ENCODE data around the gene EMILIN2. TPM values are rescaled to one million over a fixed set of nuclear protein-coding genes. Genes with fewer than 3 reads are reported as not detected.

The EMILIN2 gene
- total and polyA plus RNA-seq, 2 of the 8 experiments (the other 6 are each of a cell fraction or from before 2014, with no cell fraction given), result 6.0 to 7.5 TPM

- Histone ChIP-seq H3K23me2 (ENCODE audit: low read depth, low read length) (peaks cover 9% of the 10 kb centered on the region; the same call in 1 of the 2 replicates), H2AFZ (ENCODE audit: low read length) (no peak overlapping the region), H4K8ac (ENCODE audit: extremely low read depth, insufficient read depth, low read length) (no peak overlapping the region), H3K79me1 (ENCODE audit: low read depth, low read length) (peaks cover 2% of the 10 kb centered on the region; the same call in 1 of the 2 replicates), H2BK5ac (ENCODE audit: low read depth, low read length) (no peak overlapping the region), H3K23ac (ENCODE audit: insufficient read length) (no peak overlapping the region), H4K20me1 (replicated peaks in 1 of 2; ENCODE audit: control insufficient read depth in 1 of 2, insufficient read depth in 2 of 2, low read length in 2 of 2) (no peaks in the 10 kb centered on the region), H3K9me3 (ENCODE audit: insufficient read depth in 2 of 2, low read depth in 1 of 2, low read length in 1 of 2) (no peaks in the 10 kb centered on the region), H2BK120ac (replicated peaks; ENCODE audit: low read depth, low read length) (no peak overlapping the region), H3K56ac (replicated peaks; ENCODE audit: insufficient read length, low read depth, low read length) (no peak overlapping the region), H2BK12ac (ENCODE audit: low read depth, low read length) (no peak overlapping the region), H4K91ac (replicated peaks; ENCODE audit: insufficient read length, low read length) (no peak overlapping the region), H3K14ac (ENCODE audit: insufficient read length) (no peak overlapping the region), H3K27ac (ENCODE audit: low read depth, low read length) (no peak overlapping the region), H2AK5ac (ENCODE audit: low read depth, low read length) (no peak overlapping the region), H2BK15ac (ENCODE audit: low read length) (no peak overlapping the region), H3K18ac (ENCODE audit: extremely low read depth, low read length) (no peak overlapping the region), H3K36me3 (ENCODE audit: control insufficient read depth in 2 of 4, insufficient read depth in 4 of 4, low read length in 3 of 4) (no peaks in the 10 kb centered on the region), H3K27me3 (replicated peaks in 1 of 4; ENCODE audit: control insufficient read depth in 3 of 4, extremely low read depth in 1 of 4, insufficient read depth in 3 of 4, low read length in 3 of 4) (peaks cover 0 to 2% (median 0%) of the 10 kb centered on the region in 4 experiments; a peak in 3 of 7 replicates), H3K4me3 (ENCODE audit: extremely low read depth in 1 of 4, insufficient read depth in 2 of 4, low read depth in 3 of 4, low read length in 4 of 4) (no peak overlapping the region), H3K4me1 (replicated peaks in 1 of 4; ENCODE audit: control insufficient read depth in 3 of 4, insufficient read depth in 4 of 4, low read length in 3 of 4) (peaks cover 2 to 9% (median 6%) of the 10 kb centered on the region in 4 experiments), H3K4ac (replicated peaks; ENCODE audit: insufficient read length, low read depth, low read length) (no peak overlapping the region), H2BK20ac (ENCODE audit: low read length) (no peak overlapping the region), H3K79me2 (ENCODE audit: control insufficient read depth in 1 of 2, insufficient read depth in 2 of 2, low read length in 2 of 2) (no peaks in the 10 kb centered on the region), H4K5ac (ENCODE audit: insufficient read length, low read depth, low read length) (no peak overlapping the region), H3K4me2 (ENCODE audit: insufficient read depth in 1 of 2, low read depth in 2 of 2, low read length in 2 of 2) (no peak overlapping the region), H3K9ac (replicated peaks in 1 of 4; ENCODE audit: extremely low read depth in 1 of 4, low read depth in 3 of 4, low read length in 3 of 4) (no peak overlapping the region)
- ChIA-PET CTCF (ENCODE audit: partially characterized antibody) (no interaction called here), POLR2A (ENCODE audit: partially characterized antibody) (no interaction called here)
- DNase-seq (ENCODE audit: low read depth in 1 of 2, low spot score in 2 of 2) (no peak), FAIRE-seq (no peak)
- WGBS, 2 experiments (ENCODE audit: extremely low coverage in 1 of 2, insufficient coverage in 1 of 2, insufficient read length in 1 of 2, insufficient replicate concordance in 2 of 2, low coverage in 1 of 2, low lambda C conversion rate in 2 of 2, missing lambda C conversion rate in 1 of 2), result 85% methylated on average over 7 of the region's 7 CpGs; no CpG with 5 or more reads in 1 of the 2 experiments
- TF ChIP-seq CHD1 (IDR thresholded peaks at IDR 0.05; ENCODE audit: low read depth, low read length) (no peak), POLR2A (IDR thresholded peaks at IDR 0.05; ENCODE audit: control extremely low read depth in 1 of 2, low read depth in 2 of 2, low read length in 2 of 2) (no peak), SIN3A (conservative IDR thresholded peaks at IDR 0.05 in 1 of 2, IDR thresholded peaks at IDR 0.05 in 1 of 2; ENCODE audit: low read depth in 1 of 2, low read length in 2 of 2) (no peak), GTF2F1 (IDR thresholded peaks at IDR 0.05; ENCODE audit: borderline replicate concordance, low read depth, low read length) (no peak), KDM1A (IDR thresholded peaks at IDR 0.05; ENCODE audit: borderline replicate concordance, low read length) (no peak), RNF2 (IDR thresholded peaks at IDR 0.05; ENCODE audit: borderline replicate concordance, low read depth, low read length, missing control alignments, poor library complexity, severe bottlenecking) (no peak), BCL11A (IDR thresholded peaks at IDR 0.05; ENCODE audit: low read depth in 2 of 2, low read length in 2 of 2) (no peak), ZNF274 (IDR thresholded peaks at IDR 0.05; ENCODE audit: borderline replicate concordance, extremely low read depth, low read length) (no peak), KDM5A (IDR thresholded peaks at IDR 0.05; ENCODE audit: low read length) (no peak), NRF1 (IDR thresholded peaks at IDR 0.05; ENCODE audit: low read depth, low read length) (no peak), POU5F1 (IDR thresholded peaks at IDR 0.05; ENCODE audit: low read depth, low read length) (no peak), RBBP5 (IDR thresholded peaks at IDR 0.05; ENCODE audit: borderline replicate concordance, low read depth, low read length) (no peak), EGR1 (IDR thresholded peaks at IDR 0.05; ENCODE audit: borderline replicate concordance, low read depth, low read length) (no peak), RFX5 (IDR thresholded peaks at IDR 0.05; ENCODE audit: borderline replicate concordance, low read depth, low read length) (no peak), EZH2 (IDR thresholded peaks at IDR 0.05; ENCODE audit: low read depth, low read length, severe bottlenecking) (no peak)
Observed at GRCh38 chr18:2902327-2902726, 55.5 kb downstream of the EMILIN2 start.
